HG02623 (cell line): ENCODE data around the gene KIF16B.

ENCODE experiments used
- ATAC-seq: cut with Tn5 transposase; IDR thresholded peaks from one replicate; pipeline ENCODE4 v1.9.1; 2021; ENCODE audit warnings: moderate library complexity; ENCODE audit not compliant: unreplicated experiment

The KIF16B gene

GRCh38 chr20:16364320-16364687, 208.9 kb downstream of the KIF16B start:
- no peak for ATAC-seq

- ATAC-seq = no peak
Observed at GRCh38 chr20:16363506-16364319, 209.5 kb downstream of the KIF16B start.

GRCh38 chr20:16362642-16363041, 210.6 kb downstream of the KIF16B start:
- no peak for ATAC-seq

- ATAC-seq = no peak
Observed at GRCh38 chr20:16360668-16361067, 212.6 kb downstream of the KIF16B start.

GRCh38 chr20:16353417-16353781, 219.8 kb downstream of the KIF16B start:
- no peak for ATAC-seq

GRCh38 chr20:16352751-16353416, 220.4 kb downstream of the KIF16B start:
- no peak for ATAC-seq

- ATAC-seq = no peak
Observed at GRCh38 chr20:16352321-16352720, 220.9 kb downstream of the KIF16B start.

- no peak for ATAC-seq
Observed at GRCh38 chr20:16351415-16351814, 221.8 kb downstream of the KIF16B start.

- ATAC-seq = no peak
Observed at GRCh38 chr20:16350465-16350864, 222.8 kb downstream of the KIF16B start.

- no peak for ATAC-seq
Observed at GRCh38 chr20:16349523-16350260, 223.6 kb downstream of the KIF16B start.

- no peak for ATAC-seq
Observed at GRCh38 chr20:16346956-16347355, 226.3 kb downstream of the KIF16B start.

- no peak for ATAC-seq
Observed at GRCh38 chr20:16337707-16338106, 235.5 kb downstream of the KIF16B start.

- no peak for ATAC-seq
Observed at GRCh38 chr20:16327606-16328005, 245.6 kb downstream of the KIF16B start.

GRCh38 chr20:16321291-16321690, 252.0 kb downstream of the KIF16B start:
- ATAC-seq = no peak

- ATAC-seq = no peak
Observed at GRCh38 chr20:16317445-16318362, 255.5 kb downstream of the KIF16B start.

- ATAC-seq = no peak
Observed at GRCh38 chr20:16316513-16316912, 256.7 kb downstream of the KIF16B start.

GRCh38 chr20:16314748-16315159, 258.5 kb downstream of the KIF16B start:
- ATAC-seq = no peak

- peak; percentile 39 for ATAC-seq
Observed at GRCh38 chr20:16314320-16314719, 258.9 kb downstream of the KIF16B start.

- ATAC-seq = peak; percentile 31
Observed at GRCh38 chr20:16313917-16314316, 259.3 kb downstream of the KIF16B start.

- ATAC-seq = no peak
Observed at GRCh38 chr20:16312998-16313397, 260.2 kb downstream of the KIF16B start.

- ATAC-seq = no peak
Observed at GRCh38 chr20:16311756-16312155, 261.5 kb downstream of the KIF16B start.
